Stimulated activated memory B cell treated with anti-CD40 and anti-IgM and Interleukin-4, amounts not matched to agents 10 μg/mL and 1 μg/mL and 100 μg/mL, for 72 hours (primary cell): Measurements from ENCODE around the gene UBXN11.
"Not testable (repeated sequence)": the region's sequence is repeated elsewhere in the genome, so short reads cannot be mapped to it uniquely, and the experiment has no call there.

Experiments
- ATAC-seq: fragments of 150-1000 bp; cut with Tn5 transposase; 2 replicates; pipeline ENCODE4 v1.10.0; 2021
- H3K27ac Mint-ChIP-seq: one replicate; pipeline ENCODE4 v1.8.0; 2022; ENCODE audit warnings: mild to moderate bottlenecking, mixed read lengths
- H3K27me3 Mint-ChIP-seq: one replicate; pipeline ENCODE4 v1.8.0; 2022; ENCODE audit warnings: mixed read lengths
- H3K36me3 Mint-ChIP-seq: one replicate; pipeline ENCODE4 v1.8.0; 2022; ENCODE audit warnings: mixed read lengths
- H3K4me1 Mint-ChIP-seq: one replicate; pipeline ENCODE4 v1.8.0; 2022; ENCODE audit warnings: mixed read lengths
- H3K4me3 Mint-ChIP-seq: one replicate; pipeline ENCODE4 v1.8.0; 2022; ENCODE audit warnings: mild to moderate bottlenecking, moderate library complexity, mixed read lengths
- H3K9me3 Mint-ChIP-seq: one replicate; pipeline ENCODE4 v1.8.0; 2022; ENCODE audit warnings: mixed read lengths

UBXN11 gene

DNA sequence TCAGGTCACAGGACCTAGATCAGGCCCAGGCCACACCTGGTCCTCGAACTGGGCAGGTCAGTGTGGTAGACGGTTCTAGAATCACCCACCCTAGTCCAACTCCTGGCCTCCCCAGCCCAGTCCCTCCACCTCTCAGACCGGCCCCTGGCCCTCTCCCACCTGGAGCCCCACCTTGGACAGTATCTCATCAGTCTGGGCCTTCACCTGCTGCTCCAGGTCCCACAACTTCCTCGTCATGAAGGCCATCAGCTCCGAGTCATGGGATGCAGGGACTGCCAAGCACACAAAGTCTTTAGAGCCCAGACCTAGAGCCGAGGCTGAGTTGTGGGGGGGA is 8.7 kb downstream of the UBXN11 start:
- H3K4me1 Mint-ChIP-seq = peaks cover 51% of the 10 kb centered on the region
- H3K27ac Mint-ChIP-seq = no peak overlapping the region
- no peak for ATAC-seq
- no peaks in the 10 kb centered on the region for H3K27me3 Mint-ChIP-seq
- no peaks in the 10 kb centered on the region for H3K9me3 Mint-ChIP-seq
- H3K36me3 Mint-ChIP-seq = peaks cover 26% of the 10 kb centered on the region
- H3K4me3 Mint-ChIP-seq = no peak overlapping the region

DNA sequence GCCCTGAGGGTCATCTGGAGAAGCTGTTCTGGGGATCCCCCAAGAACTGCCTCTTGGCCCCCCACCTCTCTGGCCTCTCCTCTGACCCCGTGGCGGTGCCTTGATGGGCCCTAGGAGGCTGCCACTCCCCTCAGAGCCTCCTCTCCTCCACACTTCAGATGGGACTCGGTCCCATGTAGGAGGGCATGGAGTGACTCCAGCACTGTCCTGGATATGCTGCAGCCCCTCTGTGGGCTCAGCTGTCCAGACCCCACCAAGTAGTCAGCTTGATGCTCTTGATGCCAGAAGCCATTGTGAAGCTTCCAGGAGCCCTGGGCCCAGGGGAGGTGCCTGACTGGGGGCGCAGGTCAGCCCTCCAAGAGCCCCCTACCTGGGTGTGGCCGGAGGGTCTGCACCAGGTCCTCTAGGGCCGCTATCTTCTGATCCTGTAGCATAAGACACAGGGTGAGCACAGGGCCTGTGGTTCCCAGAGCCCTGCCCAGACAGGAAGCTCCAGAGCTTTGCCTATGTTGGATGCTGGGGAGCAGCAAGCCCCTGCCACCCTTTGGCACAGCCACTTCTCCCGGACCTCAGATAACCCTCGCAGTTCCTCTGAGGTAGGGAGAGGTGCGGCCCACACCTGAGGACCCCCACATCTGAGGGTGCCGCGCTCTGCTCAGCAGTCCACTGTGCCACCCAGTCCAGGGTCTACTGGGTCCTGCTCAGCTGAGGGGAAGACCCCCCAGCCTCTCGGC is 9.2 kb downstream of the UBXN11 start:
- Mint-ChIP-seq H3K36me3 (peaks cover 26% of the 10 kb centered on the region), H3K9me3 (no peaks in the 10 kb centered on the region), H3K27me3 (no peaks in the 10 kb centered on the region), H3K4me1 (peaks cover 56% of the 10 kb centered on the region), H3K4me3 (no peak overlapping the region), H3K27ac (peak overlapping the region; percentile 58)
- ATAC-seq = no peak

DNA sequence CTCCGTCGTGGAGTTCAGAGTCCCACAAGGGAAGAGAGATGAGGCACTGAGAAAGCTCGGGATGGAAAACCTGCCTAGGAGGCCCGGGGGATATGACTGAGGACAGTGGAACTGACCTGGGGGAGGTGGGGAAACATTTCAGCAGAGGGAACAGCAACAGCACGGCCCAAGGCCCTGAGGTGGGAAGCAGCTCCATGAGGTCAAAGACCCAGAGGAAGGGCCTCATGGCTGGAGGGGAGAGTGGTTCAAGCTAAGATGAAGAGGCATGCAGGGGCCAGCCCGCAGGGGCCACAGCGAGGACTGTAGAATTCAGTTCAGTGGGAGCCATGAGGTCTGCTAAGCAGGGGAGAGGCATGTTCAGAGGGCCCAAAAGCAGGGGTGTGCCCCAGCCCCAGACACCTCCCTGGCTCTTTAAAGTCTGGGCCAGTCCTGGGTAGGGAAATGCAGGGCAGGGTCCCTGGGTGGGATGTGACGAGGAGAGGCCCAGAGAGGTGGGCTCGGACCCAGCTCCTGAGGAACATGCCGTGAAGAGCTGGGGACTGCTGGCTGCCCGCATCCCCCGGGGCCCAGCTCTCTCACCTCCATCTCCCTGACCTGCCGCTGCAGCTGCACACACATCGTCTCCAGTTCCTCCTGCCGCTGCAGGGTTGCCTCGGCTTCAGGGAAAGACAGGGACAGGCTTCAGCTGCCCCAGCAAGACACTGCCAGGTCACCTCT is 9.9 kb downstream of the UBXN11 start:
- peaks cover 26% of the 10 kb centered on the region for H3K36me3 Mint-ChIP-seq
- peaks cover 64% of the 10 kb centered on the region for H3K4me1 Mint-ChIP-seq
- no peak overlapping the region for H3K4me3 Mint-ChIP-seq
- no peaks in the 10 kb centered on the region for H3K27me3 Mint-ChIP-seq
- no peak for ATAC-seq
- no peaks in the 10 kb centered on the region for H3K9me3 Mint-ChIP-seq
- peak overlapping the region; percentile 58 for H3K27ac Mint-ChIP-seq

DNA sequence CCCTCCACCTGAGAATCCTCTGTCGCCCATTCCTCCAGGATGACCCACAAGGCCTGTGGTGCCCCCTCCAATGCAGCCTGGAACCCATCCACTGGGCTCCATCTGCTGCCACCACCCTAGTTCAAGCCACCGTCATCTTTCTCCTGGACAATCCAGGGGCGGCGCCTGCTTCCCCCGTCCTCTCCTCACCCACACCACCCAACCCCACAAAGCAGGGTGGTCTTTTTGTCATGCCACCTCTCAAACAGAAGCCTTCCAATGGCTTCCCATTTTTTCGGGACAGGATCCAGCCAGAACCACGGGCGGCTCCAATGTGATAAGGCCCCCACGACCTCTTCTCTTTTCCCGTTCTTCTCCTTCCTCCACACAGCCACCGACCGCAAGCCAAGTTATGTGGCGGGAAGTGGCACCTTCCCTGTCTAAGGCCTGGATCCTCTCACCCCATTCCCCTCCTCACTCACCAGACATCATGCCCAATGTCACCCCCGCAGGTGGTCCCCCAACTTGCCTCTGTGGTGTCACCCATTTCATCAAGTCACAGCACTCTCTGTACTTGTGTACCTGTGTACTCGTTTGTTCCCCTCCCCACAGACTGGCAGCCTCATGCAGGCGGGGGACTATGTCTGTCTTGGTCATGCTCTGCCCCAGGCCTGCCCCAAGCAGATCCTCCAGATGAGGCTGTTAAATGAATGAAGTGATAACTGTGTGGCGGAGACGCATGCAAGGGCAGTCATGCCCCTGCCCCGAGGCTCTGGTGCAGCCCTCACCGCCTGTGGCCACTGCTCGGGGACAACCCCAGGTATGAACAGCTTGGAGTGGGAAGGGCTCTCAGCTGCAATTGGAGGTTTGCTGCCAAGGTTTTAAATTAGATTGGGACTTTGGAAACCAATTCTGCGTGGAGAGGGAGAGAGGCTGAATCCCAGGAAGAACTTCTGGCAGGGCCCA is 11.0 kb downstream of the UBXN11 start:
- H3K27ac Mint-ChIP-seq = peak overlapping the region; percentile 58
- H3K4me1 Mint-ChIP-seq = peaks cover 67% of the 10 kb centered on the region
- no peak overlapping the region for H3K4me3 Mint-ChIP-seq
- ATAC-seq = no peak
- no peaks in the 10 kb centered on the region for H3K9me3 Mint-ChIP-seq
- no peaks in the 10 kb centered on the region for H3K27me3 Mint-ChIP-seq
- peaks cover 19% of the 10 kb centered on the region for H3K36me3 Mint-ChIP-seq

DNA sequence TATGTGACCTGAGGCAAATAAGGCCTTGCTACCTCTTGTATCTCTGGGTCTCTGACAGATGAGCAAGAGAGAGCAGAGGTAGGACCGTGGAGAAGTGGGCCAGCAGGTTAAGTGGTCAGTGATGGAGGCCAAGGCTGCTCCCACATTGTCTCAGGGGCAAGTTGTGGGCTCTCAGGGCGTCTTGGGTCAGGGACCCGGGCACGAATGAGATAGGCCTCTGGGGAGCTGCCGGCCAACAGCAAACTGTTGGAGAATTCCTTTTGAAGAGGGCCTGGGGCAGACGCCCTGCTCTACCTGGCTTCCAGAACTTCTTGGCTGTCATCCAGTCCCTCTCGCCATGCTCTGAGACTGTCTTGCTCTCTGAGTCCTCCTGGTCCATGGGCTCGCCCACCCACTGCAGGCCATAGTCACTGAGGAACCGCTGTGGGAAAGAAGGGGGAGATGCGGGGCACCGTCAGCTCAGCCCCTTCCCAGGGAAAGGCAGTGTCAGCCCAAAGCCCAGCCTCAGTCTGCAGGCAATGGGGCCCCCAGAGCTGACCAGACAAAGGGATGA is 12.4 kb downstream of the UBXN11 start:
- no peak overlapping the region for H3K4me3 Mint-ChIP-seq
- no peaks in the 10 kb centered on the region for H3K9me3 Mint-ChIP-seq
- no peaks in the 10 kb centered on the region for H3K27me3 Mint-ChIP-seq
- no peak for ATAC-seq
- peaks cover 19% of the 10 kb centered on the region for H3K36me3 Mint-ChIP-seq
- H3K4me1 Mint-ChIP-seq = peaks cover 68% of the 10 kb centered on the region
- H3K27ac Mint-ChIP-seq = peak overlapping the region; percentile 58

DNA sequence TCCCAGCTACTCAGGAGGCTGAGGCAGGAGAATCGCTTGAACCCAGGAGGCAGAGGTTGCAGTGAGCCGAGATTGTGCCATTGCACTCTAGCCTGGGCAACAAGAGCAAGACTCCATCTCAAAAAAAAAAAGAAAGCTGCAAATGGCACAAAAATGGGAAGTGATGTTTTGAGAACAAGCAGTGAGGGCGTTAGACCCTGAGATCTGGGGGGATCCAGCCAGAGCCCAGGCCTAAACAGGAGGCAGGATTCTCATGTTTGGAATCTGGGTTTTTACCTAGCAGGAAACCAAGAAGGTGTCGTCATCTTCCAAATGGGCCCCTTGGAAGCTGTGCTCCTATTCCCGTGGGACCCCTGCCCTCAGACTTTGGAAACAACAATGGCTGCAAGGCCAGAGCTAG is 13.7 kb downstream of the UBXN11 start:
- ATAC-seq, H3K27me3 Mint-ChIP-seq, H3K4me3 Mint-ChIP-seq, H3K9me3 Mint-ChIP-seq: not testable (repeated sequence)
- Mint-ChIP-seq H3K36me3 (peaks cover 19% of the 10 kb centered on the region), H3K4me1 (peaks cover 76% of the 10 kb centered on the region), H3K27ac (peak overlapping the region; percentile 95)

DNA sequence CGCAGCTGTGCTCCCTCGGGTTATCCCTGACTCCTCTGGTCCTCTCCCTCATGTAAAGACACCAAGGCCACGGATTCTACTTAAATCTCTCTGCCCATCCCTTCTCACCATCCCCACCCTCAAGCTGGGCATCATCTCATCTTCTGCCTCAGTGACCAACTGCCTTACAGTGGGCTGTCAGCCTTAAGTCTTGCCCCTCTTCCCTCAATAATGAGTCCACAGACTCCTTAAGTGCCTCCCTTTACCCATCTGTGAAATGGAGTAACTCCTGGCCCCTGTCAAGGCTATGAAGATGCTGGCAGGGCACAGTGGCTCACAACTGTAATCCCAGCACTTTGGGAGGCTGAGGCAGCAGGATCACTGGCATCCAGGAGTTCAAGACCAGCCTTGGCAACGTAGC is 14.5 kb downstream of the UBXN11 start:
- Mint-ChIP-seq H3K27me3 (no peaks in the 10 kb centered on the region), H3K36me3 (peaks cover 17% of the 10 kb centered on the region), H3K27ac (peak overlapping the region; percentile 95), H3K4me1 (peaks cover 84% of the 10 kb centered on the region), H3K4me3 (no peak overlapping the region), H3K9me3 (no peaks in the 10 kb centered on the region)
- ATAC-seq = no peak

DNA sequence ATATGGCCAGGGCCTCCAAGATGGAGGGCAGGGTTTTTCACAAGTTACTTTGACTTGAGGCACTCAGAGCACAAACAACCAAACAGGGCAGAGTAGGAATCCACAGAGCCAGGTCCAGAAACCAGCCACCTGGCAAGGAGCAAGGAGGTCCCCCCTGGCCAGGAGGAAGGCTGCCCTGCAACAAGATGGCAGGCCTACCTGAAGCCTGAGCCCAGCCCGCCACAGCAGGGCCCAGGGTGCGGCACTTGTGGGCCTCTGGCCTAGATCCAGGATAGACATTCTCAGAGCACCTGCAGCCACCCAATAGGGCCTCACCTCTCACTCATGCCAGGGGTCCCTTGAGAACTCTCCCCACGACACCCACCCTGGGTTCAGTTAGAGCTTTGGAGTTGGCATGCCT is 15.0 kb downstream of the UBXN11 start:
- Mint-ChIP-seq H3K27ac (peak overlapping the region; percentile 95), H3K36me3 (peaks cover 12% of the 10 kb centered on the region), H3K4me1 (peaks cover 87% of the 10 kb centered on the region), H3K27me3 (no peaks in the 10 kb centered on the region), H3K9me3 (no peaks in the 10 kb centered on the region), H3K4me3 (no peak overlapping the region)
- no peak for ATAC-seq

DNA sequence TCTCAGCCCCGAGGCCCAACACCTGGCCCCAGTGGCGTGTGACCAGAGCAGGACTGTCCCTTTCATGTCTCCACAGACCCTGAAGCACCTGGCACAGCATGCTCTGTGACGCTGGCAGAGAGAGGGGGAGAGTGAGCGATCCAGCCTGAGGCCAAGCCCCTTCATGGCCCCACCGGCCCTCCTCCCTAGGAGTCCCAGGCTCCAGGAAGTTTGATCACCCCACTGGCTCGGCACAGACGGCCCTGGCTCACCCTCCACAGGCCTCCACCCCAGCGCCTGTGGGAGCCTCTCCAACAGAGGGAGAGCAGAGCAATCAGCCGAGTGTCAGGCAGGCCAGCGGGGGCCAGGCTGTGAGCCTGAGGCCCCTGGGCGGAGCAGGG is 15.6 kb downstream of the UBXN11 start:
- ATAC-seq = no peak

DNA sequence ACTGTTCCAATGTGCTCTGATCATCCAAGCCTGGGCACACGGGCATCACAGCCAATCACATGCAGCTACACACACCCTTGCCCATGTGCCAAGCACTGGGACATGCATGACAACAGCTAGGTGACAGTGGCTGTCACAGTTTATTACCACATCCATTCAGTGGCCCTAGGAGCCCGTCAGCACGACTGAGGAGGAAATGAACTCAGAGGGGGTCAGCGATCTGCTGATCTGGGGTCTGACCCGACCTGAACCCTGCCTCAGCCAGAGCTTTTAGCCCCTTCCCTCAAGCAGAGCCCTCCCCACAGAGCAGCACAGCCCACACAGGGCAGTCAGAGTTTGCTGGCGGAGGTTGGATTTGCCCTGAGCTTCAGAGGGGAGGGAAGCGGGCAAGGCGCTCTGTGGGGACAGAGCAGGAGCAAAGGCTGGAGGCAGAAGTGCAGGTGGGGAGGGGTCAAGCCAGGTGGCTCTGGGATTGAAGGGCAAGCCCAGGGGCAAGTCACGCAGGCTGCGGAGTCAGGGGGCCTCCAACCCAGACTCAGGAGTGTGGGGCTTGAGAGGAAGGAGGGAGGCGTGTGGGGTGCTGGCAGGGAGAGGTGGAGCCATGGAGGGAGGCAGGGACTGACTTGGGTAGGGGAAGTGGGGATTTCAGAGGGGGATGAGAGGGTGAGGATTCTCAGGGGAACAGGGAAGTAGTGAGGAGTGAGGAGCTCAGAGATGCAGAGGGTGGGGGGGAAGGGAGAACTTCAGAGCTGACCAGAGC is 16.1 kb downstream of the UBXN11 start:
- peak overlapping the region; percentile 95 for H3K27ac Mint-ChIP-seq

More for the DNA sequence above, 15.6 kb downstream of the UBXN11 start:
- peaks cover 7% of the 10 kb centered on the region for H3K36me3 Mint-ChIP-seq
- peak overlapping the region; percentile 95 for H3K27ac Mint-ChIP-seq
- H3K9me3 Mint-ChIP-seq = no peaks in the 10 kb centered on the region
- H3K4me3 Mint-ChIP-seq = no peak overlapping the region
- peaks cover 86% of the 10 kb centered on the region for H3K4me1 Mint-ChIP-seq
- H3K27me3 Mint-ChIP-seq = no peaks in the 10 kb centered on the region

DNA sequence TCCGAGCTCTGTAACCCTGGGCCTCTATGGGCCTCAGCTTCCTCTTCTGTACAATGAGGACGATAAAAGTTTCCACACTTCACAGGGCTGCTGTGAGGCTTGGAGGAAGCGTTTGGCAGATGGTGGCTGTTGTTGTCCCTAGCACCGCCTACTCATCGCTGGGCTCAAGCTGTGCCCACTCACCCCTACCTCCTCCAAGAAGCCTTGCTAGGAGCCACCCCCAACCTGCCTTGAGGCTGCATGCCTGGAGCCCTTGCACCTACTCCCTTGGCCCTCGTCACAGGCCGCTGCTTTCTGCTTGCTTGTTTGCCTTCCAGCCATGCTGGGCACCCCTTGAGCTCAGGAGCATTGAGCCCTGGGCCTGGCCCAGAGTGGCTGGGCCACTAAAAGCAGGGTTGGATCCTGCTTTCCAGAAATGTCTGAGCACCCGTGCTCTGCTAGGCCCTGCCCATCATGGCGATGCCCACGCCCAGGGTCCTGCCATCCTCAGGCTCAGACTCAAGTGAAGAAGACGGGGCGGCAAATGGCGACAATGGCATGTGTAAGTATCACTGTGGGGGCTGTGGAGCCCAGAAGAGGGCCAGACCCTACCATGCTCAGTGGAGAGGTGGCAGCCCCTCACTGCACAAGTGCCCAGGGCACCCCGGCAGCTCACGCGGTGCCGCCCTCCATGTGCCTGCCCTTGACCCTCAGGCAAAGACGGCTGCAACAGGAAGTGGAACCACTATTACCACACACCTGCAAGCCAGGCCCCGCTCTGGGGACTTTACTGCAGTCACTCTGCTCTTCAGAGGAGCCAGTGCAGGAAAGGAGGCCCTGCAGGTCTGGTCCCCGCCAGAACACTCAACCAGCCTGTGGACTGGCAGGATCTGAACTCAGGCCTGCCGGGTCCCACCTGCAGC is 17.0 kb downstream of the UBXN11 start:
- peaks cover 7% of the 10 kb centered on the region for H3K36me3 Mint-ChIP-seq
- no peaks in the 10 kb centered on the region for H3K9me3 Mint-ChIP-seq
- peak; percentile 79 for ATAC-seq
- H3K4me1 Mint-ChIP-seq = peaks cover 88% of the 10 kb centered on the region
- no peaks in the 10 kb centered on the region for H3K27me3 Mint-ChIP-seq
- H3K27ac Mint-ChIP-seq = peak overlapping the region; percentile 95
- peak overlapping the region; percentile 36 for H3K4me3 Mint-ChIP-seq

More for the DNA sequence above, 16.1 kb downstream of the UBXN11 start:
- Mint-ChIP-seq H3K4me1 (peaks cover 86% of the 10 kb centered on the region), H3K9me3 (no peaks in the 10 kb centered on the region), H3K27me3 (no peaks in the 10 kb centered on the region), H3K4me3 (peak overlapping the region; percentile 36), H3K36me3 (peaks cover under 1% of the 10 kb centered on the region)
- ATAC-seq = peak; percentile 0

DNA sequence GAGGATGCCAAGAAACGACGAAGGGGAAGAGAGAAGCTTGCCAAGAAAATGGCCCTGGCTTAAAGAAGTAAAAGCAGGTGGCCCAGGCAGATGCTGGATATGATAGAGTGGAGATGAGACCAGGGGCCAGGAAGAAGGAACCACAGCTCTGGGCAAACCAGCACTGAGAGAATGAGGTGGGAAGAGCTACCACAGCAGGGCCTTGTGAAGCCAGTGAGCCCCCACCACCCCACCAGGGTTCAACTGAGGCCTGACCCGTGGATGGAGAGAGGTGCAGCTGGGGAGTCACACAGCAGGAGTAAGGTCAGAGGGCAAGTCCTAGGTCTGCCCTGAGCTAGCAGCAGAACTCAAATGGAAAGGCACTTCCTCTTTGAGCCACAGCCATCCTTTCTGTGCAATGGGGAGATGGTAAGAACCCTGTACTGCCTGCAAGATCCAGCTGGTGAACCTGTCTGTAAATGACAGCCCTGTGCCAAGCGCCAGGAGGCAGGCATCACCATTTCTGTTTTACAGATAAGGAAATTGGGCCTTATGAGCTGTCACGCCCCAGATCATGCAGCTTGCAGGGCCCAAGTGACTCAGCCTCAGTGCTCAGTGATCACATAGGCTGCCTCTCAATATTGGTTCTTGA is 18.0 kb downstream of the UBXN11 start:
- no peaks in the 10 kb centered on the region for H3K27me3 Mint-ChIP-seq
- peaks cover 10% of the 10 kb centered on the region for H3K36me3 Mint-ChIP-seq
- peak; percentile 10 for ATAC-seq
- peak overlapping the region; percentile 95 for H3K27ac Mint-ChIP-seq
- H3K9me3 Mint-ChIP-seq = no peaks in the 10 kb centered on the region
- H3K4me3 Mint-ChIP-seq = no peak overlapping the region
- H3K4me1 Mint-ChIP-seq = peaks cover 98% of the 10 kb centered on the region

DNA sequence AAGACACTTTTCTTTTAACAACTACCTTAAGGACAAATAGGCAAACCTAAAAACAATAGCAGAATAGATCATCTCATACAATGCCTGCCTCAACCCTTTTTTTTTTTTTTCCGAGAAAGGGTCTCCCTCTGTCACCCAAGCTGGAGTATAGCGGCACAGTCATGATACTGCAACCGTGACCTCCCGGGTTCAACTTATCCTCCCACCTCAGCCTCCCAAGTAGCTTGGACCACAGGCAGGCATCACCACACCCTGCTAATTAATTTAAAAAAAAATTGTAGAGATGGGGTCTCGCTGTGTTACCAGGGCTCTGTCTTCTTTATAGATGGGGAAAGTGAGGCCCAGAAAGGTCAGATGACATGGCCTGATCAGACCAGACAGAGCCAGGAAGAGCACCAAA is 18.6 kb downstream of the UBXN11 start:
- Mint-ChIP-seq H3K9me3 (no peaks in the 10 kb centered on the region), H3K27ac (peak overlapping the region; percentile 95), H3K36me3 (peaks cover 16% of the 10 kb centered on the region), H3K27me3 (no peaks in the 10 kb centered on the region), H3K4me1 (peaks cover 99% of the 10 kb centered on the region), H3K4me3 (peak overlapping the region; percentile 67)
- no peak for ATAC-seq
